NCI-H2029 (cell line): Measurements from ENCODE around the gene CTIF.

ENCODE experiments used
- DNase-seq: peaks from one replicate; lab custom pipeline; 2025; lab: John Stamatoyannopoulos, UW

The CTIF gene

DNA sequence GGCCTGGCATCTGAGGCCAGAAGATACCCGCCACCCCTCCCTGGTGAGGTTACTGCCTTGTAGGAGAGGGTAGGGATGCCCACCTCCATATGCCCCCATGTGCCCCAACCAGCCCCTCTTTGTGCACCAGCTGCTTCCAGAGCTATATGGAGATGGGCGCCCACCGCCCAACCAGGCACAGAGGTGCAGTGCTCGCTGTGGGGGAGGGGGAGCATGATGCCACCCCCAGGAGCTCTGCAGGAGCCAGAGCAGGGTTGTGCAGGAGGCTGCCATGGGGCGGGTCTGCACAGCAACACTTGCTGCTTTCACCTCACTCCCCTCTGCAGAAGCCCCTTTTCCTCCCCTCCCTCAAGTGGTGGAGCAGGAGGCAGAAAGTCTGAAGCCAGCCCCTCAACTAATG is 237.3 kb downstream of the CTIF start:
- DNase-seq: no peak

DNA sequence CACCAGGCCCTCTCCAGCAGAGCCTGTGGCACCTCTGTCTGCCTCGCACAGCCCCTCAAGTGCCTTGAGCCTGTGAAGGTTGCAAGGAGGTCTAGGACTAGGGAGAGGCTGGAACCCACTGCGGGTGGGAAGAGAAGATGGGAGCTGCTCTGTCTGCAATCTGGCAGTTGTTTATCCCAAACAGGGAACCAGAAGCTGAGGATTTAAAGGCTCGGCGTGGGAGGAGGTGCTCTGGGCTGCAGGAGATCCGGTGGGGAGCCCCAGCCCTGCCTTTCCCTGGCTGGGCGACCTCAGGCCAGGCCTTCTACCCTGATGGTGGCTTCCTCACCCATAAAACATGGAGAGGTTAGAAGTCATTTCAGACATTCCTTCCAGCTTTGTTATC is 237.8 kb downstream of the CTIF start:
- DNase-seq: no peak

GRCh38 chr18:48777026-48777743 is 238.4 kb downstream of the CTIF start:
- peak; percentile 10 for DNase-seq

- DNase-seq: no peak
Measured at GRCh38 chr18:48777744-48778116, 238.9 kb downstream of the CTIF start.

DNA sequence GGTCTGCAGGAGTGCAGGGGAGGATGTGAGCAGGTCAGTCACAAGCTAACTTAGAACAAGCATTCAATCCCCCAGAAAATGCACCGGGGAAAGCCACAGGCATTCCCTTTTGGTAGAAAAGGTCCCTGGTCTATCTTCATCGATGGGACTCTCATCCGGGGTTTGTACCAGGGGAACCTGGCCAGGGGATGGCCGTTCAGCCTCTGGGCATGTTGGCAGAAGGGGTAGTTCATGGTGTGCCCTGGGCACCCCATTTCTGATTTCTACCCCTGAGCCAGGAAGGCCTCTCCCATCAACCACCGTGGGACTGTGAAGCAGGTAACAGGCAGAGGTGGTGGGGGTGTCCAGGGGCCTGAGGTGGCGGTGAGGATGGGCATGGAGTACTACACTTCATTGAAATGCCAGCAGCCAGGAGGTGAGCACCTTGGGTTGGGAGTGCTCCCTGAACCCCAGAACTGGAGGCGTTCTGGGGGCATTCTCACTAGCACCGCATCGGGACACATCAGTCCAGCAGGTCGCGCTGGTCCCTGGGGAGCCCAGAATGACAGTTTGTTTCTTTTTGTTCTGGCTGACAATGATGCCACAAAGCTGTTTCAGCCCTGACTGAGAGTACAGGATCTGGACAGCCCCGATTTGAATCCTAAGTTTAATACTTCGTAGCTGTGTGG is 239.6 kb downstream of the CTIF start:
- DNase-seq: no peak

DNA sequence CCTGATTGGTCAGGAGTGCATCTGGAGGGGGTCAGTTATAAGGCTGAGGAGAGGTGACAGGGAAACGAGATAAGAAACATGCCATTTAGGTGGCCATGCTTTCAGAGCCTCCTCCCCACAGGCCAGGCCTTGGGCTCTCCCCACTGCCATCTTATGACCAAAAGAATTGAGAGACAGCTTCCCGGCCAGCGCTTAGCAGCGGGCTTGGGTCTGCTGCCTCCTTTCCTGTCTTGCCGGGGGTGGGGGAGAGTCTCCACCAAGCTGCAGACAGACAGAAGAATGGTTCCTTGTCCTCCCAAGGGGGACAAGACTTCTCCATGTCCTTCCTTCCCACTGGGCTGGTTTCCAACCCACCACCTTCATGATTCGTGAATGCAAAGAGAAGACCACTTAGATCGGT is 240.6 kb downstream of the CTIF start:
- DNase-seq: no peak

DNA sequence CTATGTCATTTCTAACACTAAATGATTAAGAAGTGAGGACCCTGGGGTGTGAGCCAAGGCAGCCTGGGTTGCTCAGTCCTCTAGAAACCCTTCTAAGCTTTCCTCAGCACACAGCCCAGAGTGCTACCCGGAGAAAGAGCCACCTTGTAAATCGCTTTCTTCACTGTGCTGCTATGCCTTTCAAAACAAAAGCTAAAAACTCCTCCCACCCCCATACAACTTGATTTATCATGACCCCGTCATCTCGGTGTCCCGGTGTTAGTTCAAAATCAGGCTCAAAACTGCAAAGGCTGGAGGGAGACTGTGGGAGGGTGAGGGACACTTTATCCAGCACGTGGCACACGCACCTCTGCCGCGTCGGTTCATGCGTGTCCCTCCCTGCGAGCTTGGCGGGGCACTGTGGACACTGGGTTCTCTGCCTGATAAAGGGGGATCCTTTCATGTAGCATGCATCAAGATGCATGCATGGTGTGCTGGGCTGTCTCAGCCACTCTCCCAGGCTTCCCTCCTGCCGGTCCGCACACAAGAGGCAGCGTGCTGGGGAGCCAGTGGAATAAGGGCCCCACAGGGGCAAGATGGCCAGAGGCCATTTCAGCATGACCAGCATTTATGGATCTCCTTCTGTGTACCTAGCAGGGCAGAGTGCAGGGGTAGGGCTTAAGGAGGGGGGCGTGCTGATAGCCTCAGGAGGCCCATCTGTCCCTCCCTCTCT is 241.5 kb downstream of the CTIF start:
- DNase-seq: no peak

DNA sequence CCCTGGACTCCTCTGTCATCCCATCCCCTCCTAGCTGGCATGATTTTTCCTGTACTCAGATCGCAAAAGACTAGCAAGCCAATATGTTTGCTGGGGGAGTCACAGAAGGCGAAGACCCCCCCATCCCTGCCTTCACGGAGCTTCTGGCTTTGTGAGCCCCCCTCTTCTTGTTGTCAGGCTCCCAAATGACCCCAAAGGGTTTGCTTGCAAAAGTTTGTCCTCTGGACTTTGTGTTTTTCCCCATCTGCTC is 242.0 kb downstream of the CTIF start:
- no peak for DNase-seq

- DNase-seq: no peak
Measured at GRCh38 chr18:48781163-48781987, 242.5 kb downstream of the CTIF start.

DNA sequence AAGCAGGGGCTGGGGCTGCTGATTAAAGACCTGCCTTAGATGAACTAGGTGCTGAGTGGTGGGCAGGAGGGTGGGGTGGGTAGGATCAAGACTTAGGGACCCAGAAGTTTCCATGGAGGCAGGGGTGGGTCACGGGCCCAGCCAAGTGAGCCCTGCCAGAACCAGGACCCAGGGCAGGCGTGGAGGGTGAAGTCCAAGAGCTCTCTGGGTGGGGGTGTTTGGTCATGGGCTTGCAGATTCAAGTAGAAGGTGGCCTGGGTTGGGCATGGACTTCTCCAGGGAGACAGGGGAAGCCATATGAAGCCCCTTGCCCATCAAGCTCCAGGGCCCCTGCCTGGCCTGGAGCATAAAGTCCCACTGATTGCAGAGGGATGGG is 243.1 kb downstream of the CTIF start:
- no peak for DNase-seq

DNA sequence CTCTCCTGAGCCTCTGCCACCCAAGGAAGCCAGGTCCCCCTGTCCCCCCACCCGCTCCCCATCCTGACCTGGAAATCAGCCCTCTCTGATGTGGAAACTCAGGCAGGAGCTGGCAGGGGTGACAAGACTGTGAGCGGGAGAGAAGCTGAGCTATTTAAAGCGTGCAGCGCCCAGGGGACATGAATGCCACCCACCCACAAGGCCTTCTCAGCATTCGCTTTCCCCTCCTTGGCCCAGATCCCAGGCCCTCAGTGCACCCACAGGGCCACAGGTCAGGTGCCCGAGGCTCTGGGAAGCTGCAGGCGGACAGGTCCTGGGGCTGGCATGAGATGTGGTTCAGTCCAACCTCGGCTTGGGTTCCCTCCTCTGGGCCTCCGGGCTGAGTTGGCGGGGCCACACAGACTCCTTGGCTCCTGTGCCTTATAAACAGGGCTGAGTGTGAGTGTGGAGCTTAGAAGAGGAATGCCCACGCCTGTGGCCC is 243.6 kb downstream of the CTIF start:
- no peak for DNase-seq

DNA sequence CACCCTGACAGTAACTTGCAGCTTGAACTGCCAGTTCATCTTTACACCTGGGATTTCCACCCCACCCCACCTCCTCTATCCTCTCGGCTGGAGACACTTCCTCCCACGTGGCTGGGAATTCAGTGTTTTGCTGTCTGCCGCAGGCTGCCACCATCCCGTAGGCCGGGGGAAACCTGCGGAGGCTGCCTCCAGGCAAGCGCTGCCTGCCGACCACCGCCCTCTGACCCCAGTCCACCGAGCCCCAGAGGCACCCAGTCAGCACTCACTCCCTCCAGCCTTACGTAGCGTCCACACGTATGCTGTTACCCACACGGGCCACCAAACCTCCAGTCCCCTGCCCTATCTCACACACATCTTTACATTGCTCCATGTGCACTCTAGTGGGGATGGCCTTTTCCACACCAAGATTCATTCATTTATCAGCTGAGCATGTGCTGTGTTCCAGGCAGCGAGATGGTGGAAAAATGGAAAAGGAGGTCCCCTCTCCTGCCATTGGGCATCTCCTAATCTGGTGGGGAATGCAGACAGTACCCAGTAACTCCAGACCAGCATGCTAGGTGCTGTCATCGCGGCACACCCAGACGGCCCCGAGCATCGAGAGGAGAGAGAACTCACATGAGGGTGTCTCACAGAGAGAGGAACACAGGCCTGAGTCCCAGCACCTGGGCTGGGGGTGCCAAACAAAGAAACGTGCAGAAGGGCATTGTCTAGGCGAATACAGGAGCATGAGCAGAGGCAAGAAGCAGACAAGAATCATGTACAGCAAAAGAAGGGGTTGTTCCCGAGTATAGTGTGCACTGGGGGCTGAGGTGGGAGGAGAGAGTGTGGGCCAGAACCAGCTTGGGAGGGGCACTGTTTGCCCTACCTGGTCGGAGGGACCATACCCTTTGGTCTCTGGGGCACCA is 245.0 kb downstream of the CTIF start:
- no peak for DNase-seq

DNA sequence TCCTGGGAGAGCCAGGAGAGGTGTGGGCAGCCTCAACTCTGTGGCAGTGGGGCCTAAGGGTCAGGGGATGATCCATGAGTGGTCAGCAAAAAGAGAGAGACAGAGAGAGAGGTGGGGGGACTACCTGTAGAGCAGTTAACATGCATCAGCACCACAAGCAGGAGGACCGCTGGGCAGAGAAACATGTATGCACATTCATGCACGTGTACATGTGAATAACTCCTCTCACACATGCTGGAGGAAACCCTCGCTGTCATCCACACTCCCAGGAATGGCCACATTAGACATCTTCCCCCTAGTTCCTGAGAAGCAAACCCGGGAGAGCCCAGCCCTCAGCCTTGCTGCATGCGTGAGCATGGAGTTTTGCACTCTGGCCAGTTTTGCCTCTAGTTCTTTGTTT is 245.8 kb downstream of the CTIF start:
- no peak for DNase-seq

DNA sequence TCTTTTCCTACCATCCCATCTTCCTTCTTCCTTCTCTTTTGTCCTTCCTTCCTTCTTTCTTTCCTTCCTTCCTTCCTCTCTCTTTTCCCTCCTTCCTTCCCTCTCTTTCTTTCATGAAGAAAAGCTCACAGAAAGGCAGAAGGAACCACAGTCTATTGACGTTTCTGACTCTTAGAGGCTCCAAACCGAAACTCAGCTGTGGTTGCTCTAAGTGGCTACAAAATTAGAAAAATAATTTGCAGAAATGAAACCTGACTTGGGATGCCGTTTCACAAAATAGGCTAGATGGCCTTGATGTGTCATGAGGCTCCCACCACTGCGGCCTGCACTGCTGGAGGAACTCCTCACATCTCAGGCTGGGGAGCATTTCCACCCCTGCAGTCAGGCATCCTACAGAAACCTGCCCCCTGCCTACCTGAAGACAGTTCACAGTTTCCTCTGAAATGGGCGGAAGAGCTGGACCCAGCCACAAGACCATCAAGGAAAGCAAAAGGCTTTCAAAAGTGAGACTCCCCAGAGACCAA is 246.3 kb downstream of the CTIF start:
- no peak for DNase-seq

DNA sequence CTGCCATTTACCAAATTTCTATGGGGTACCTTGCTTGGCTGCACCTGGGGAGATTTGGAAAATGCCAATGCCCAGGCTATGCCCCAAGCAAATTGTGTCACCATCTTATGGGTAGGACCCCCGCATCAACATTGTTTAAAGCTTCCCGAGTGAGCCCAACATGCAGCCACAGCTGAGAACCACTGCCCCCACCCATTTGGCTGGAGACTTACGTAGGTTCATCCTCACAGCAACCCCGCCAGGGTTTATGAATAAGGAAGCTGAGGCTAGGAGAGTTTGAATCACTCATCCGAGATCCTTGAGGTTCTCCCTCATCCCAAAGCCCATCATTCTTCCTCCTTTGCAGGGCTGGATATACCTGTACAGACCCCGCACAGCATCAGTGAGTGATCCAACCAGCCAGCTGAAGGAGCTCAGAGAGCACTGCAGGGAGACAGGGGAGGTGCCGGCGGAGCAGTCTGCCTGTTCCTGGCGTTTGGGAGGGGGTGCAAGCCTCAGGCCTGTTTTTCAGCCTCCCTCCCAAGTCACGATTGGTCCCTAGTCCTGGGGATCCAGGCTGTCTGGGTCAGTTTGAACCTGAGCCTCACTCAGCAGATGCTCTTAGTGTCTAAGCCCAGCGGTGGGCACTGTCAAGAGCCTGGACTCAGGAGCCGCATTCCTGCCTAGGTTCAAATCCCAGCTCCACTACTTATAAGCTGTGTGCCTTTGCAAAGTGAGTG is 247.1 kb downstream of the CTIF start:
- DNase-seq: no peak

DNA sequence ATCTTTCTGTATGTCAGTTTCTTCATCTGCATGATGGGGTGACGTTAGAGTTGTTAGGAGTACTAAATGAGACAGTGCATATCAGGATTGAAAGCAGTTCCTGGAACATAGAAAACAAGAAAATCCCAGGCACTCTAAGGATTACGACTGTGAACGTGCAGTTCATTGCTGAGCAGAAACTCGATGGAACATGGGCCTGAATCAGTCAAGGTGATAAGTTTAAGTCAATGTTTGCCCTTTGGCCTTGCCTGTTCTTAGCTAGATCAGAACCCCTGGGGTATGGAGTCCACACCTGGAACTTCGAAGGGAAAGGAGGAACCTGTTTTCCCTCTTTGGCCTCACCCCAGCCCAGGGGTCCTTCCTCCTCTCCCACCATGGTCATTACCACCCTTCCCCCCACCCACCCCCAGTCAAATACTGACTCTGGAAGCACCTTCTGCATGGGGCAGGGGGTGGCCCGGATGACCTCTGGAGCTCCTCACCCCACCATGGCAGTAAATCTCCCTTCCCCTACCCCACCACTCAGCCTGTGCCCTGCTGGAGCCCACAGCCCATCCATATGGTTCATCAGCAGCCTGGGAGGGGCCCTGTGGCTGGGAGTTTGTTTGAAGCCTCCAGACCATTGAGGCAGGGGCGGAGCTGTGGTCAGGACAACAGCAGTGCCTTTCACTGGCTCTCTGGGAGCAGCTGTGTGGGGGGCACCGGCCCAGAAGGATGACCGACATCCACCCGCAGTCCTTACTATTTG is 247.8 kb downstream of the CTIF start:
- DNase-seq: no peak

DNA sequence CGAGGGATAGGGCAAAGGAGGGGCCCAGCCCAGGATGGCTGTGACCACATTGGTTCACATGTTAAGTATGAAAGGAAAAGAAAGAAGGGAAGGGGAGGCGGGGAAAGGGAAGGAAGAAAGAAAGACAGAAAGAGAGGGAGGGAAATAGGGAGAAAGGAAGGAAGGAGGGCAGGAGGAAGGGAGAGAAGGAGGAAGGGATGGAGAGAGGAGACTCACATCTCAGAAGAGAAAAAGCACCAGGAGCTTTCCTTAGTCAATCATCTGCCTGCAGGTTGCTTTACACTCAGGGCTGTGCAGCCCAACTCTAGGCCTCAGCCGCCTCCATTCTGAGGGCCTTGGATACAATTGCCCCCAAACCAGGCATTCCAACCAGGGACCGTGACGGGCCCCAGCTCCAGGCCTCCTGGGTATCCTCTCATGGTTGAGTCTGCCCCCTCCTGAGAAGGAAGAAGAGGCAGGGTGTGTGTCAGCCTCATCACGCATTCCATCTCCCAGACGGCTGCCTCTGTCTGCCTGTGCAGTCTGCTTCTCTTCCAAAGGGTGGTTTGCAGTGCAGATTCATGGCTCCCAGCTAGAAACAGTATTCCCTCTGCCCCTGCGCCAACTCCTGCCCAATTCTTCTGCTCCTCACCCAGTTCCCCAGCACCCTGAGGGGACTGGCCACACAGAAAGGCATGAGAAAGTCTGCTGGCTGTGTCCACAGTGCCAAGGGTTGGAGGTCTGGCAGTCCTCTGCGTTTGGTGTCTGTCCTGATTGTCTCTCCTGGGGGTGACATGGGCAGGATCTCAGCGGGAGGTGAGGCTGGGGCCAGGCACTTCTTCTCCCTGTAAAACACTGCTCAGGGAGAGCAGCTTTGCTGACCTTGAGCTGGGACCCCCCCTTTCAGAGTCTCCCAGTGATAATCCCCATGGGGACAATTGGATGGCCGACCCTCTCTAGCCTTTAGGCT is 248.6 kb downstream of the CTIF start:
- no peak for DNase-seq

- no peak for DNase-seq
Measured at GRCh38 chr18:48788373-48788772, 249.5 kb downstream of the CTIF start.
